ENCODE results near the gene LIMS2. TPM values are rescaled to one million over a fixed set of nuclear protein-coding genes. Genes with fewer than 3 reads are reported as not detected.

LIMS2 gene
- total and polyA plus RNA-seq, 2 of the 8 experiments (the other 6 are each of a cell fraction or from before 2014, with no cell fraction given), result 3.3 to 4.8 TPM

DNA sequence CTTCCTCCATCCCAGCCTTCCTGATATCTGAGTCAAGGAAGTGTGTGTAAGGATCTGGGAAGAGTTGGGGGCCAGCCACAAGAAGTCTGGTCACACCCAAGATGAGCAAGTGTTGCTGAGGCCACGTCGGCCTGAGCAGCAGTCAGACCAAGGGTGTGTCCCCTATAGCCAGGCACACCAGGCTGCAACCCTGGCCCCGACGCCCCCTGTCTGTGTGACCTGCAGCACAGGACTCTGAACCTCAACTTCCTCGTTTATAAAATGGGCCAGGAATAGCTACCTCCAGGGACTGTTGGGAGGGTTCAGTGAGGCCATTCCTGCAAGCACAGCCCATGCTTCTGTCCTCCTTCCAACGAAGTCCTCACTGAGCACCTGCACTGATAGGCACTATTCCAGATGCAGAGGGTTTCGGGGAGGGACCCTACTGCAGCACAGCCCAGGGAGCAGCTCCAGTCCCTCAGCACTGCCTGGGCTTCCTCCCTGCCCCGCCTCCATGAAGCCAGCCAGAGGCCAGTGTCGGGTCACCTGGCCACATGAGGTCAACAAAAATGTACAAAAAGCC is 13.3 kb downstream of the LIMS2 start:
- ChIA-PET CTCF (ENCODE audit: partially characterized antibody) (interaction anchor here (0.6 to 4.1 kb wide), 3 partner anchors 12 to 34 kb away, joined by 3 to 15 read pairs (median 6); no protein-coding TSS in a partner anchor), POLR2A (ENCODE audit: partially characterized antibody) (interaction anchor here (3.8 kb wide), 1 partner anchor 13 kb away, joined by 21 read pairs; the partner anchor contains the start of gene LIMS2)
- H2AK5ac ChIP-seq (ENCODE audit: low read depth, low read length), result no peak overlapping the region
- no peak overlapping the region for H3K23ac ChIP-seq (ENCODE audit: insufficient read length)
- no peak overlapping the region for H2BK15ac ChIP-seq (ENCODE audit: low read length)
- no peak overlapping the region for H2BK12ac ChIP-seq (ENCODE audit: low read depth, low read length)
- no peak overlapping the region for H3K56ac ChIP-seq (replicated peaks; ENCODE audit: insufficient read length, low read depth, low read length)
- WGBS, 2 experiments (ENCODE audit: extremely low coverage in 1 of 2, insufficient coverage in 1 of 2, insufficient read length in 1 of 2, insufficient replicate concordance in 2 of 2, low coverage in 1 of 2, low lambda C conversion rate in 2 of 2, missing lambda C conversion rate in 1 of 2), result 82% methylated on average over 9 of the region's 9 CpGs; no CpG with 5 or more reads in 1 of the 2 experiments
- peaks cover 0 to 3% (median 0%) of the 10 kb centered on the region in 4 experiments; a peak in 4 of 7 replicates for H3K4me1 ChIP-seq (replicated peaks in 1 of 4; ENCODE audit: control insufficient read depth in 3 of 4, insufficient read depth in 4 of 4, low read length in 3 of 4)
- H4K5ac ChIP-seq (ENCODE audit: insufficient read length, low read depth, low read length), result no peak overlapping the region
- no peaks in the 10 kb centered on the region for H3K36me3 ChIP-seq (ENCODE audit: control insufficient read depth in 2 of 4, insufficient read depth in 4 of 4, low read length in 3 of 4)
- DNase-seq (ENCODE audit: low read depth in 1 of 2, low spot score in 2 of 2) (no peak), FAIRE-seq (no peak)
- H2BK5ac ChIP-seq (ENCODE audit: low read depth, low read length), result no peak overlapping the region
- no peak overlapping the region for H2BK20ac ChIP-seq (ENCODE audit: low read length)
- H2AFZ ChIP-seq (ENCODE audit: low read length), result no peak overlapping the region
- peaks cover 9 to 33% (median 25%) of the 10 kb centered on the region in 4 experiments for H3K27me3 ChIP-seq (replicated peaks in 1 of 4; ENCODE audit: control insufficient read depth in 3 of 4, extremely low read depth in 1 of 4, insufficient read depth in 3 of 4, low read length in 3 of 4)
- H3K4me3 ChIP-seq (ENCODE audit: extremely low read depth in 1 of 4, insufficient read depth in 2 of 4, low read depth in 3 of 4, low read length in 4 of 4), result no peak overlapping the region
- H3K9ac ChIP-seq (replicated peaks in 1 of 4; ENCODE audit: extremely low read depth in 1 of 4, low read depth in 3 of 4, low read length in 3 of 4), result no peak overlapping the region
- H3K23me2 ChIP-seq (ENCODE audit: low read depth, low read length), result peaks cover 3% of the 10 kb centered on the region; the same call in 1 of the 2 replicates
- no peak overlapping the region for H2BK120ac ChIP-seq (replicated peaks; ENCODE audit: low read depth, low read length)
- no peaks in the 10 kb centered on the region for H3K9me3 ChIP-seq (ENCODE audit: insufficient read depth in 2 of 2, low read depth in 1 of 2, low read length in 1 of 2)
- TF ChIP-seq EP300 (IDR thresholded peaks at IDR 0.05; ENCODE audit: borderline replicate concordance in 1 of 2, low read depth in 2 of 2, low read length in 2 of 2), result no peak
- TF ChIP-seq PHF8 (conservative IDR thresholded peaks at IDR 0.05; ENCODE audit: low read depth, low read length), result no peak
- TF ChIP-seq FOSL1 (IDR thresholded peaks at IDR 0.05; ENCODE audit: insufficient read depth, low read depth, low read length), result no peak
- TF ChIP-seq, protein P1, sequence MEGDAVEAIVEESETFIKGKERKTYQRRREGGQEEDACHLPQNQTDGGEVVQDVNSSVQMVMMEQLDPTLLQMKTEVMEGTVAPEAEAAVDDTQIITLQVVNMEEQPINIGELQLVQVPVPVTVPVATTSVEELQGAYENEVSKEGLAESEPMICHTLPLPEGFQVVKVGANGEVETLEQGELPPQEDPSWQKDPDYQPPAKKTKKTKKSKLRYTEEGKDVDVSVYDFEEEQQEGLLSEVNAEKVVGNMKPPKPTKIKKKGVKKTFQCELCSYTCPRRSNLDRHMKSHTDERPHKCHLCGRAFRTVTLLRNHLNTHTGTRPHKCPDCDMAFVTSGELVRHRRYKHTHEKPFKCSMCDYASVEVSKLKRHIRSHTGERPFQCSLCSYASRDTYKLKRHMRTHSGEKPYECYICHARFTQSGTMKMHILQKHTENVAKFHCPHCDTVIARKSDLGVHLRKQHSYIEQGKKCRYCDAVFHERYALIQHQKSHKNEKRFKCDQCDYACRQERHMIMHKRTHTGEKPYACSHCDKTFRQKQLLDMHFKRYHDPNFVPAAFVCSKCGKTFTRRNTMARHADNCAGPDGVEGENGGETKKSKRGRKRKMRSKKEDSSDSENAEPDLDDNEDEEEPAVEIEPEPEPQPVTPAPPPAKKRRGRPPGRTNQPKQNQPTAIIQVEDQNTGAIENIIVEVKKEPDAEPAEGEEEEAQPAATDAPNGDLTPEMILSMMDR (IDR thresholded peaks at IDR 0.05; ENCODE audit: control extremely low read depth in 1 of 3, insufficient read depth in 1 of 3, low read depth in 1 of 3, low read length in 3 of 3), result peak in 2 of 3 experiments; percentile 8 to 39; a peak in 2 of 4 replicates
- no peak for TF ChIP-seq POLR2A (IDR thresholded peaks at IDR 0.05; ENCODE audit: control extremely low read depth in 1 of 2, low read depth in 2 of 2, low read length in 2 of 2)
- TF ChIP-seq GABPA (IDR thresholded peaks at IDR 0.05; ENCODE audit: borderline replicate concordance, insufficient read depth, low read length), result no peak
- TF ChIP-seq RBBP5 (IDR thresholded peaks at IDR 0.05; ENCODE audit: borderline replicate concordance, low read depth, low read length), result no peak
- no peak for TF ChIP-seq TAF7 (optimal IDR thresholded peaks at IDR 0.05; ENCODE audit: borderline replicate concordance, low read depth, low read length)
- no peak overlapping the region for H4K91ac ChIP-seq (replicated peaks; ENCODE audit: insufficient read length, low read length)
- H3K27ac ChIP-seq (ENCODE audit: low read depth, low read length), result no peak overlapping the region
- no peaks in the 10 kb centered on the region for H3K79me1 ChIP-seq (ENCODE audit: low read depth, low read length)
- H3K4ac ChIP-seq (replicated peaks; ENCODE audit: insufficient read length, low read depth, low read length), result no peak overlapping the region
- H3K18ac ChIP-seq (ENCODE audit: extremely low read depth, low read length), result no peak overlapping the region
- no peak overlapping the region for H3K4me2 ChIP-seq (ENCODE audit: insufficient read depth in 1 of 2, low read depth in 2 of 2, low read length in 2 of 2)
- no peaks in the 10 kb centered on the region for H3K79me2 ChIP-seq (ENCODE audit: control insufficient read depth in 1 of 2, insufficient read depth in 2 of 2, low read length in 2 of 2)
- no peak overlapping the region for H3K14ac ChIP-seq (ENCODE audit: insufficient read length)
- no peak overlapping the region; the same call in 1 of the 2 replicates for H4K8ac ChIP-seq (ENCODE audit: extremely low read depth, insufficient read depth, low read length)
- no peaks in the 10 kb centered on the region for H4K20me1 ChIP-seq (replicated peaks in 1 of 2; ENCODE audit: control insufficient read depth in 1 of 2, insufficient read depth in 2 of 2, low read length in 2 of 2)
